Measurements from ENCODE around the gene ARID5B.

ARID5B gene

DNA sequence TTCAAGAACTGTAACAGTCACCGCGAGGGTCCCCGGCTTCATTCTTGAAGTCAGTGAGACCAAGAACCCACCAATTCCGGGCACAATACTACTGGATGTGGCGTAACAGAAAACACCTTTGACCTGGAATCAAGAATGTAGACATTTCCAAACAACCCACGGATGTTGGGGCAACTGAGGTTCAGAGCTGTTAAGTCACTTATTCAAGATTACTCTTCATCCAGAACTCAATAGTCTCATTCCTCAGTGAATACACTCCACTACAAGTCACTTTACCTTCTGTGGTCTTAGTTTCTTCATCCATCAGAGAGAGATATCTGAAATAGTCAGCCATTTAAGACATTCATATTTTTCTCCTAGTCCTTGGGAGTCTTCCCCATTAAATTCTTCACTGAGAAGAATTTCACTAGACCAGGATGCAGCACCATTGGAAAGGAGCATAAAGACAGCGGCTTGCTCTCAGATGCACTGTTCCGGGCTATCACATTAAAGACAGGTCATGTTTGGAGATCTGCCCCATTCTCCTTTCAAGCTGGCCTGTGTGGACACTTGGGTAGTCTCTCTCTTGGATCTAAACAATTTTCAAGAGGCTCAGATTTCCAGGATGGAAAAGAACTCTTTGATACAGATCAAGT lies 32.3 kb upstream of the ARID5B start:
- Histone ChIP-seq H3K4me2 (ENCODE audit: low read depth, low read length) (no peak overlapping the region), H3K9me2 (replicated peaks; ENCODE audit: insufficient read depth, low read length) (no peaks in the 10 kb centered on the region), H3K79me2 (ENCODE audit: low read length) (no peaks in the 10 kb centered on the region), H3K4me1 (ENCODE audit: low read length) (no peaks in the 10 kb centered on the region), H3K4me3 (ENCODE audit: low read length) (no peak overlapping the region), H3K27ac (ENCODE audit: low read length) (no peak overlapping the region), H3K9me3 (replicated peaks; ENCODE audit: insufficient read depth, low read length) (no peaks in the 10 kb centered on the region), H3K27me3 (replicated peaks; ENCODE audit: insufficient read depth, low read length) (no peaks in the 10 kb centered on the region), H3F3A (ENCODE audit: insufficient read depth, low read length) (no peaks in the 10 kb centered on the region), H2AFZ (ENCODE audit: low read length) (no peak overlapping the region), H4K20me1 (ENCODE audit: insufficient read depth, low read length) (no peaks in the 10 kb centered on the region), H3K9ac (ENCODE audit: low read length) (no peak overlapping the region), H3K36me3 (replicated peaks; ENCODE audit: insufficient read depth, low read length) (no peaks in the 10 kb centered on the region)
- TF ChIP-seq EZH2 (optimal IDR thresholded peaks at IDR 0.05; ENCODE audit: low read depth, low read length) (no peak), EZH2phosphoT487 (IDR thresholded peaks at IDR 0.05; ENCODE audit: low read length) (no peak)
- TF ChIP-seq, protein P1, sequence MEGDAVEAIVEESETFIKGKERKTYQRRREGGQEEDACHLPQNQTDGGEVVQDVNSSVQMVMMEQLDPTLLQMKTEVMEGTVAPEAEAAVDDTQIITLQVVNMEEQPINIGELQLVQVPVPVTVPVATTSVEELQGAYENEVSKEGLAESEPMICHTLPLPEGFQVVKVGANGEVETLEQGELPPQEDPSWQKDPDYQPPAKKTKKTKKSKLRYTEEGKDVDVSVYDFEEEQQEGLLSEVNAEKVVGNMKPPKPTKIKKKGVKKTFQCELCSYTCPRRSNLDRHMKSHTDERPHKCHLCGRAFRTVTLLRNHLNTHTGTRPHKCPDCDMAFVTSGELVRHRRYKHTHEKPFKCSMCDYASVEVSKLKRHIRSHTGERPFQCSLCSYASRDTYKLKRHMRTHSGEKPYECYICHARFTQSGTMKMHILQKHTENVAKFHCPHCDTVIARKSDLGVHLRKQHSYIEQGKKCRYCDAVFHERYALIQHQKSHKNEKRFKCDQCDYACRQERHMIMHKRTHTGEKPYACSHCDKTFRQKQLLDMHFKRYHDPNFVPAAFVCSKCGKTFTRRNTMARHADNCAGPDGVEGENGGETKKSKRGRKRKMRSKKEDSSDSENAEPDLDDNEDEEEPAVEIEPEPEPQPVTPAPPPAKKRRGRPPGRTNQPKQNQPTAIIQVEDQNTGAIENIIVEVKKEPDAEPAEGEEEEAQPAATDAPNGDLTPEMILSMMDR (IDR thresholded peaks at IDR 0.05; ENCODE audit: low read length): no peak
- no peak for DNase-seq

- no peaks in the 10 kb centered on the region for H3K27me3 ChIP-seq (replicated peaks; ENCODE audit: insufficient read depth, low read length)
- H3K4me2 ChIP-seq (ENCODE audit: low read depth, low read length): no peak overlapping the region
- H4K20me1 ChIP-seq (ENCODE audit: insufficient read depth, low read length): no peaks in the 10 kb centered on the region
- no peaks in the 10 kb centered on the region for H3K36me3 ChIP-seq (replicated peaks; ENCODE audit: insufficient read depth, low read length)
- TF ChIP-seq, protein P1 (IDR thresholded peaks at IDR 0.05; ENCODE audit: low read length): no peak
- TF ChIP-seq EZH2phosphoT487 (IDR thresholded peaks at IDR 0.05; ENCODE audit: low read length) (no peak), EZH2 (optimal IDR thresholded peaks at IDR 0.05; ENCODE audit: low read depth, low read length) (no peak)
- no peak overlapping the region for H3K27ac ChIP-seq (ENCODE audit: low read length)
- no peak overlapping the region for H3K4me3 ChIP-seq (ENCODE audit: low read length)
- DNase-seq: no peak
- no peak overlapping the region for H2AFZ ChIP-seq (ENCODE audit: low read length)
- H3K4me1 ChIP-seq (ENCODE audit: low read length): no peaks in the 10 kb centered on the region
- no peaks in the 10 kb centered on the region for H3F3A ChIP-seq (ENCODE audit: insufficient read depth, low read length)
- no peaks in the 10 kb centered on the region for H3K9me2 ChIP-seq (replicated peaks; ENCODE audit: insufficient read depth, low read length)
- no peaks in the 10 kb centered on the region for H3K9me3 ChIP-seq (replicated peaks; ENCODE audit: insufficient read depth, low read length)
- H3K79me2 ChIP-seq (ENCODE audit: low read length): no peaks in the 10 kb centered on the region
- no peak overlapping the region for H3K9ac ChIP-seq (ENCODE audit: low read length)
These were observed 31.5 kb upstream of the ARID5B start for GRCh38 chr10:61869774-61870525.

DNA sequence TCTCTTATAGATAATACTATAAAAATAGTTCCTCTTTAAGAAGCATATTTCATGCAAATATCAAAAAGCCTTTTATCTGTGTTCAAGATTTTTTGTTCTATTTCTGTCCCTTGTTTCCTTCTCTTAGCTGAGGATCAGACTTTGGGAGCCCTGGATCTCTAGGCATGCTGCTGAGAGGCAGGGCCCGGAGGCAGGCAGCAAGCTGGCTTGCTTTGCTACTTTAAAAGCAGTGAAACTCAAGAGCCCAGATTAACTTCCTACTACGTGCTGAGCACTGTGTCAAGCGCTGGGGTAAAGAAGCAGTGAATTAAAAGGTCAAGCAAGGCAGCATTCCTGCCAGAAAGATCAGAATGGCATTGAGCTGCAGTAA lies 31.0 kb upstream of the ARID5B start:
- Histone ChIP-seq H3K9ac (ENCODE audit: low read length) (no peak overlapping the region), H3K4me2 (ENCODE audit: low read depth, low read length) (no peak overlapping the region), H3K4me1 (ENCODE audit: low read length) (no peaks in the 10 kb centered on the region), H3K79me2 (ENCODE audit: low read length) (no peaks in the 10 kb centered on the region), H3K36me3 (replicated peaks; ENCODE audit: insufficient read depth, low read length) (no peaks in the 10 kb centered on the region), H3K27ac (ENCODE audit: low read length) (no peak overlapping the region), H3K9me3 (replicated peaks; ENCODE audit: insufficient read depth, low read length) (no peaks in the 10 kb centered on the region), H3F3A (ENCODE audit: insufficient read depth, low read length) (no peaks in the 10 kb centered on the region), H3K4me3 (ENCODE audit: low read length) (no peak overlapping the region), H2AFZ (ENCODE audit: low read length) (no peak overlapping the region), H3K27me3 (replicated peaks; ENCODE audit: insufficient read depth, low read length) (no peaks in the 10 kb centered on the region), H4K20me1 (ENCODE audit: insufficient read depth, low read length) (no peaks in the 10 kb centered on the region), H3K9me2 (replicated peaks; ENCODE audit: insufficient read depth, low read length) (no peaks in the 10 kb centered on the region)
- TF ChIP-seq EZH2phosphoT487 (IDR thresholded peaks at IDR 0.05; ENCODE audit: low read length) (no peak), EZH2 (optimal IDR thresholded peaks at IDR 0.05; ENCODE audit: low read depth, low read length) (no peak)
- TF ChIP-seq, protein P1 (IDR thresholded peaks at IDR 0.05; ENCODE audit: low read length): no peak
- no peak for DNase-seq
